ENCODE data around the gene PUS7. TPM values are rescaled to one million over a fixed set of nuclear protein-coding genes. Genes with fewer than 3 reads are reported as not detected.

The PUS7 gene
- total and polyA plus RNA-seq, 2 of the 4 experiments (the other 2 are of a cell fraction): 11.7 to 17.0 TPM

DNA sequence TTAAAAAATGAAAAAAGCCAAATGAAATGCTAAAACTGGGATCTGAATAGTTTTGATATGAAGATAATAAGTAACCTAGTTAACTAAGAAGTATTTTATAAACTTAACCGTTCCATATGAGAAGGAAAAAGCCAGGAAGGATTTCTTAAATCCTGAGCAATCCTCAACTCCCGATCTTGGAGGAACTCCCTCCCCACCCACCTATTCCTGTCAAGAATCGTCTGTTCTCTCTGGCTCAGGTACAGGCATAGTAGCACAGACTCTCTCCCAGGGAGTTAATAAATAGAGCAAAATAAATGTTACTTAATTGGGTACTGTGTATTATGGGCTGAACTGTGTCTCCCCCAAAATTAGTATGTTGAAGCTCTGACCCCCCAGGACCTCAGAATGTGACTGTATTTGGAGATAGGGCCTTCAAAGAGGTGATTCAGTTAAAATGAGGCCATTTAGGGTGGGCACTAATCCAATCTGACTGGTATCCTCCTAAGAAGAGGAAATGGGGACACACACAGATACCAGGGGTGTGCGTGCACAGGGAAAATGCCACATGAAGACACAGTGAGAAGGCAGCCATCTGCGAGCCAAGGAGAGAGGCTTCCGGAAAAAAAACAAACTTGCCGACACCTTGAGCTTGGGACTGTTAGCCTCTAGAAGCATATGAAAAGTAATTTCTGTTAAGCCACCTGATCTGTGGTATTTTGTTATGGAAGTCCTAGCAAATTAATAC is 28.7 kb downstream of the PUS7 start:
- Histone ChIP-seq H3K9me1 (ENCODE audit: insufficient read depth, low read length) (peaks cover 14% of the 10 kb centered on the region), H4K8ac (ENCODE audit: low read depth in 2 of 2, low read length in 2 of 2) (peak overlapping the region; percentile 44 to 87), H3K79me1 (ENCODE audit: low read depth in 1 of 2, low read length in 2 of 2) (peaks cover 6 to 34% of the 10 kb centered on the region in 2 experiments; a peak in 3 of 4 replicates), H3K27ac (ENCODE audit: insufficient read depth, low read length) (peak overlapping the region; percentile 63), H2BK20ac (ENCODE audit: low read depth, low read length) (peak overlapping the region; percentile 97), H3K4ac (ENCODE audit: low read depth, low read length) (peak overlapping the region; percentile 97), H4K91ac (ENCODE audit: insufficient read depth, low read depth, low read length) (peak overlapping the region; percentile 94), H3K14ac (replicated peaks; ENCODE audit: low read depth, low read length) (peak overlapping the region; percentile 93), H3K27me3 (ENCODE audit: control insufficient read depth, insufficient read depth, low read length) (no peaks in the 10 kb centered on the region), H3K4me1 (ENCODE audit: control insufficient read depth, insufficient read depth, low read length) (peaks cover 19% of the 10 kb centered on the region), H3K9me3 (ENCODE audit: control insufficient read depth, insufficient read depth, low read length) (no peaks in the 10 kb centered on the region), H3K23ac (ENCODE audit: low read depth, low read length) (peak overlapping the region; percentile 91), H4K5ac (ENCODE audit: low read depth, low read length) (peak overlapping the region; percentile 70), H3K56ac (ENCODE audit: extremely low read depth, insufficient read depth, low read length) (peak overlapping the region; percentile 54; the same call in 1 of the 2 replicates), H2BK5ac (ENCODE audit: low read depth, low read length, poor library complexity, severe bottlenecking) (peak overlapping the region; percentile 97), H3K18ac (ENCODE audit: low read depth, low read length) (peak overlapping the region; percentile 72), H2BK15ac (ENCODE audit: low read depth, low read length) (peak overlapping the region; percentile 91), H2AK9ac (replicated peaks; ENCODE audit: low read depth, low read length, poor library complexity) (peak overlapping the region; percentile 47), H3K4me2 (ENCODE audit: low read depth, low read length) (peak overlapping the region; percentile 89), H3K4me3 (ENCODE audit: insufficient read depth, low read depth, low read length) (no peak overlapping the region; the same call in 1 of the 2 replicates), H3K9ac (ENCODE audit: low read depth, low read length) (no peak overlapping the region), H3K36me3 (ENCODE audit: control insufficient read depth, insufficient read depth, low read length) (no peaks in the 10 kb centered on the region; the same call in 1 of the 2 replicates), H2AFZ (replicated peaks; ENCODE audit: low read length, poor library complexity) (peak overlapping the region; percentile 47), H2BK120ac (ENCODE audit: low read depth, low read length) (peak overlapping the region; percentile 98), H2AK5ac (ENCODE audit: low read depth, low read length) (peak overlapping the region; percentile 88), H4K20me1 (ENCODE audit: insufficient read depth, low read length) (no peaks in the 10 kb centered on the region)
- ATAC-seq (ENCODE audit: low read depth): peak; percentile 24
- dilution Hi-C loops (cut with HindIII; ENCODE audit: low sequenced_read_pairs, unreplicated experiment) (no loop called here), in situ Hi-C loops (cut with MboI; ENCODE audit: low sequenced_read_pairs) (no loop called here), intact Hi-C loops (cut with micrococcal nuclease) (no loop called here)
- BruUV-seq (replicated peaks): no TSS peak
- no CpG with 5 or more reads among the region's 7 CpGs for WGBS, 2 experiments (ENCODE audit: extremely low coverage in 2 of 2, insufficient read length in 1 of 2)
- POLR2A ChIA-PET (ENCODE audit: unreplicated experiment): interaction anchor here (0.8 kb wide), 1 partner anchor 16 kb away, joined by 14 read pairs; no protein-coding TSS in a partner anchor
- TF ChIP-seq BHLHE40 (IDR thresholded peaks at IDR 0.05; ENCODE audit: low read depth, low read length): 0 out of 2 replicates have a peak, but pooled peaks have one; percentile 32
- no peak for TF ChIP-seq MXI1 (IDR thresholded peaks at IDR 0.05; ENCODE audit: borderline replicate concordance, low read depth, low read length)
- DNase-seq: peak; percentile 36
- CTCF ChIA-PET: interaction anchor here (0.8 kb wide), 1 partner anchor 473 kb away, joined by 3 read pairs; no protein-coding TSS in a partner anchor
